HEK293 (cell line): ENCODE measurements around the gene RPS21.

ENCODE experiments used
- CTCF ChIA-PET: fragments of 350-600 bp; formaldehyde crosslinking; extraction: SDS; loops from one replicate; lab custom pipeline; 2021; ENCODE audit warnings: antibody characterized with exemption; lab: Yijun Ruan, JAX
- POLR2A ChIA-PET: fragments of 300-600 bp; formaldehyde crosslinking; extraction: SDS; loops from one replicate; lab custom pipeline; 2020; ENCODE audit warnings: antibody characterized with exemption, inconsistent platforms; lab: Yijun Ruan, JAX
- H3K27ac ChIP-seq: fragments of 200-500 bp; sonication (Bioruptor generic); 2 replicates; pipeline ENCODE4 v1.5.1; 2014; ENCODE audit warnings: low read depth, low read length, control low read depth, inconsistent platforms; ENCODE audit errors: extremely low read depth
- H3K36me3 ChIP-seq, 2 experiments: fragments of 200-500 bp in 1 of 2; sonication (Bioruptor generic) in 1 of 2; 1 replicate in 1 of 2; 2 replicates in 1 of 2; pipeline ENCODE4 v1.5.1; 2014 to 2017; ENCODE audit warnings: inconsistent platforms in 2 of 2, low read length in 2 of 2; ENCODE audit not compliant: control insufficient read depth in 2 of 2, insufficient read depth in 1 of 2
- H3K4me1 ChIP-seq: fragments of 200-500 bp; sonication (Bioruptor generic); 2 replicates; pipeline ENCODE4 v1.5.1; 2014; ENCODE audit warnings: mild to moderate bottlenecking, low read length, inconsistent platforms; ENCODE audit not compliant: control insufficient read depth, insufficient read depth
- H3K4me3 ChIP-seq: 2 replicates; pipeline ENCODE4 v1.5.1; 2011; ENCODE audit warnings: low read depth, mild to moderate bottlenecking, control low read depth, low read length, moderate library complexity
- H3K9me3 ChIP-seq: fragments of 200-500 bp; sonication (Bioruptor generic); 2 replicates; pipeline ENCODE4 v1.5.1; 2014; ENCODE audit warnings: low read depth, low read length, inconsistent platforms; ENCODE audit not compliant: control insufficient read depth, insufficient read depth
- EGR2 ChIP-seq: fragments of 450-650 bp; formaldehyde crosslinking; IDR thresholded peaks from 2 replicates; pipeline ENCODE4 v1.5.1; 2016; ENCODE audit warnings: low read depth, missing biosample characterization, missing genetic modification characterization
- GLI4 ChIP-seq: fragments of 450-650 bp; formaldehyde crosslinking; IDR thresholded peaks from 2 replicates; pipeline ENCODE4 v1.5.1; 2016; ENCODE audit warnings: missing biosample characterization, missing genetic modification characterization
- GLIS1 ChIP-seq: fragments of 450-650 bp; formaldehyde crosslinking; IDR thresholded peaks from 2 replicates; pipeline ENCODE4 v1.5.1; 2016; ENCODE audit warnings: missing biosample characterization, missing genetic modification characterization
- GLIS2 ChIP-seq: fragments of 450-650 bp; formaldehyde crosslinking; IDR thresholded peaks from 2 replicates; pipeline ENCODE4 v1.5.1; 2016; ENCODE audit warnings: missing biosample characterization, missing genetic modification characterization
- KLF1 ChIP-seq: fragments of 450-650 bp; formaldehyde crosslinking; IDR thresholded peaks from 2 replicates; pipeline ENCODE4 v1.5.1; 2016; ENCODE audit warnings: missing biosample characterization, missing genetic modification characterization
- KLF16 ChIP-seq: fragments of 450-650 bp; formaldehyde crosslinking; IDR thresholded peaks from 2 replicates; pipeline ENCODE4 v1.5.1; 2017; ENCODE audit warnings: missing biosample characterization, missing genetic modification characterization
- SALL2 ChIP-seq: fragments of 450-650 bp; formaldehyde crosslinking; IDR thresholded peaks from 2 replicates; pipeline ENCODE4 v1.5.0; 2017; ENCODE audit warnings: missing biosample characterization, mild to moderate bottlenecking, missing genetic modification characterization, borderline replicate concordance
- SP7 ChIP-seq: fragments of 450-650 bp; formaldehyde crosslinking; IDR thresholded peaks from 2 replicates; pipeline ENCODE4 v1.5.1; 2016; ENCODE audit warnings: missing biosample characterization, missing genetic modification characterization
- ZBTB20 ChIP-seq: fragments of 450-650 bp; formaldehyde crosslinking; IDR thresholded peaks from 2 replicates; pipeline ENCODE4 v1.5.1; 2016; ENCODE audit warnings: missing biosample characterization, missing genetic modification characterization
- ZFHX2 ChIP-seq: fragments of 450-650 bp; formaldehyde crosslinking; conservative IDR thresholded peaks from 2 replicates; pipeline ENCODE4 v1.5.1; 2016; ENCODE audit warnings: missing biosample characterization, missing genetic modification characterization
- ZIC2 ChIP-seq: fragments of 450-650 bp; formaldehyde crosslinking; IDR thresholded peaks from 2 replicates; pipeline ENCODE4 v1.5.1; 2016; ENCODE audit warnings: missing biosample characterization, missing genetic modification characterization
- ZNF16 ChIP-seq: fragments of 450-650 bp; formaldehyde crosslinking; IDR thresholded peaks from 2 replicates; pipeline ENCODE4 v1.5.1; 2016; ENCODE audit warnings: low read depth, missing biosample characterization, missing genetic modification characterization
- ZNF214 ChIP-seq: fragments of 450-650 bp; formaldehyde crosslinking; IDR thresholded peaks from 2 replicates; pipeline ENCODE4 v1.5.1; 2017; ENCODE audit warnings: missing biosample characterization, mild to moderate bottlenecking, missing genetic modification characterization, borderline replicate concordance
- ZNF423 ChIP-seq: fragments of 450-650 bp; formaldehyde crosslinking; IDR thresholded peaks from 2 replicates; pipeline ENCODE4 v1.5.1; 2016; ENCODE audit warnings: missing biosample characterization, missing genetic modification characterization
- ZNF558 ChIP-seq: fragments of 450-650 bp; formaldehyde crosslinking; IDR thresholded peaks from 2 replicates; pipeline ENCODE4 v1.5.1; 2016; ENCODE audit warnings: missing biosample characterization, missing genetic modification characterization
- ZNF623 ChIP-seq: fragments of 450-650 bp; formaldehyde crosslinking; IDR thresholded peaks from 2 replicates; pipeline ENCODE4 v1.5.1; 2016; ENCODE audit warnings: missing biosample characterization, missing genetic modification characterization
- ZNF837 ChIP-seq: fragments of 450-650 bp; formaldehyde crosslinking; IDR thresholded peaks from 2 replicates; pipeline ENCODE4 v1.5.1; 2016; ENCODE audit warnings: missing biosample characterization, missing genetic modification characterization
- TF ChIP-seq, protein P1 (sequence below): fragments of 450-650 bp; formaldehyde crosslinking; IDR thresholded peaks from 2 replicates; pipeline ENCODE4 v1.5.1; 2016; ENCODE audit warnings: missing biosample characterization, missing genetic modification characterization

The RPS21 gene

GRCh38 chr20:62377064-62377461 is 9.8 kb upstream of the RPS21 start (continued):
- TF ChIP-seq, protein P1, sequence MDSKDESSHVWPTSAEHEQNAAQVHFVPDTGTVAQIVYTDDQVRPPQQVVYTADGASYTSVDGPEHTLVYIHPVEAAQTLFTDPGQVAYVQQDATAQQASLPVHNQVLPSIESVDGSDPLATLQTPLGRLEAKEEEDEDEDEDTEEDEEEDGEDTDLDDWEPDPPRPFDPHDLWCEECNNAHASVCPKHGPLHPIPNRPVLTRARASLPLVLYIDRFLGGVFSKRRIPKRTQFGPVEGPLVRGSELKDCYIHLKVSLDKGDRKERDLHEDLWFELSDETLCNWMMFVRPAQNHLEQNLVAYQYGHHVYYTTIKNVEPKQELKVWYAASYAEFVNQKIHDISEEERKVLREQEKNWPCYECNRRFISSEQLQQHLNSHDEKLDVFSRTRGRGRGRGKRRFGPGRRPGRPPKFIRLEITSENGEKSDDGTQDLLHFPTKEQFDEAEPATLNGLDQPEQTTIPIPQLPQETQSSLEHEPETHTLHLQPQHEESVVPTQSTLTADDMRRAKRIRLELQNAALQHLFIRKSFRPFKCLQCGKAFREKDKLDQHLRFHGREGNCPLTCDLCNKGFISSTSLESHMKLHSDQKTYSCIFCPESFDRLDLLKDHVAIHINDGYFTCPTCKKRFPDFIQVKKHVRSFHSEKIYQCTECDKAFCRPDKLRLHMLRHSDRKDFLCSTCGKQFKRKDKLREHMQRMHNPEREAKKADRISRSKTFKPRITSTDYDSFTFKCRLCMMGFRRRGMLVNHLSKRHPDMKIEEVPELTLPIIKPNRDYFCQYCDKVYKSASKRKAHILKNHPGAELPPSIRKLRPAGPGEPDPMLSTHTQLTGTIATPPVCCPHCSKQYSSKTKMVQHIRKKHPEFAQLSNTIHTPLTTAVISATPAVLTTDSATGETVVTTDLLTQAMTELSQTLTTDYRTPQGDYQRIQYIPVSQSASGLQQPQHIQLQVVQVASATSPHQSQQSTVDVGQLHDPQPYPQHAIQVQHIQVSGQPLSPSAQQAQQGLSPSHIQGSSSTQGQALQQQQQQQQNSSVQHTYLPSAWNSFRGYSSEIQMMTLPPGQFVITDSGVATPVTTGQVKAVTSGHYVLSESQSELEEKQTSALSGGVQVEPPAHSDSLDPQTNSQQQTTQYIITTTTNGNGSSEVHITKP (tag by site-specific recombination) = no peak
- TF ChIP-seq ZNF558 (no peak), ZNF837 (tag by site-specific recombination) (no peak), ZNF214 (tag by site-specific recombination) (no peak), KLF16 (tag by site-specific recombination) (no peak)
- TF ChIP-seq, all 188 proteins: peak for 0

DNA sequence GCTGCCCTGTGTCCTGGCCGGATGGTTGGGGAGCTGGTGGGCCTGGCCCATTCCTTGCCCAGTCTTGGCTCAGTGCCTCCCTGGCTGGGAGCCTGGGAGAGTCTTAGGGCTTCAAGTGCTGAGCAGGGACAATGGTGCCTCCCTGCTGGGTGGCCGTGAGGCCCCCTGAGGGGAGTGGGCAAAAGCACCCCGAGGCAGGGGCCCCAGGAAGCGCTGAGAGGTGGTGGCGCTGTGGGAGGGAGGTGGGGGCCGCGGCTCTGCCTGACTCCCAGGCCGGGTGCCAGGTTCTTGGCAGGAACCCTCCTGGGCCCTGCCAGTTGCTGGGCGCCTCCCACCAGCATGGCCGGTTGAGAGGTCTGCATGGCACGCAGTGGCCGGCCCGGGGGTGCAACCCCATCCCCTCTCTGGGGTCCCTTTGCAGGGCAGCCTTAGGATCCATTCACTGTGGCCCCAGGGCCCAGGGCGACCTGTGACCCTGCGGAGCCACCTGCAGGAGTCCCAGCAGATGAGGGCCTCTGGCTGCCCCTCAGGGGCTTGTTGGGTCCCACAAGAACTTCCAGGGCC is 9.2 kb upstream of the RPS21 start:
- POLR2A ChIA-PET = interaction anchor here (0.5 kb wide), 1 partner anchor 34 kb away, joined by 4 read pairs; no protein-coding TSS in a partner anchor
- TF ChIP-seq GLIS1 (tag by site-specific recombination) (peak; percentile 65), ZIC2 (tag by site-specific recombination) (peak; percentile 96), ZBTB20 (tag by site-specific recombination) (peak; percentile 62; the same call in 1 of the 2 replicates), ZNF623 (tag by site-specific recombination) (no peak), GLIS2 (tag by site-specific recombination) (peak; percentile 37; the same call in 1 of the 2 replicates), ZNF423 (tag by site-specific recombination) (peak; percentile 70; the same call in 1 of the 2 replicates), ZNF16 (peak; percentile 14; the same call in 1 of the 2 replicates), GLI4 (tag by site-specific recombination) (no peak)
- H3K4me1 ChIP-seq = no peaks in the 10 kb centered on the region; the same call in 1 of the 2 replicates
- peaks cover 0 to 11% of the 10 kb centered on the region in 2 experiments; a peak in 2 of 3 replicates for H3K36me3 ChIP-seq
- H3K27ac ChIP-seq = no peak overlapping the region
- CTCF ChIA-PET = interaction anchor here (0.6 kb wide), 1 partner anchor 12 kb away, joined by 3 read pairs; no protein-coding TSS in a partner anchor
- H3K9me3 ChIP-seq = no peaks in the 10 kb centered on the region
- no peak overlapping the region for H3K4me3 ChIP-seq

- Histone ChIP-seq H3K9me3 (no peaks in the 10 kb centered on the region), H3K4me1 (no peaks in the 10 kb centered on the region; the same call in 1 of the 2 replicates), H3K27ac (no peak overlapping the region), H3K4me3 (no peak overlapping the region), H3K36me3 (peaks cover 0 to 11% of the 10 kb centered on the region in 2 experiments; a peak in 2 of 3 replicates)
- no peak for TF ChIP-seq SALL2 (tag by site-specific recombination)
- 0 out of 2 replicates have a peak, but pooled peaks have one; percentile 2 for TF ChIP-seq ZBTB20 (tag by site-specific recombination)
- POLR2A ChIA-PET = no interaction called here
- CTCF ChIA-PET = no interaction called here
These were observed 8.7 kb upstream of the RPS21 start for GRCh38 chr20:62378215-62378614.

- H3K27ac ChIP-seq = no peak overlapping the region; the same call in 1 of the 2 replicates
- CTCF ChIA-PET = interaction anchor here (0.7 to 1.1 kb wide), 2 partner anchors 79 to 171 kb away, joined by 3 to 5 read pairs; partner anchors contain the start of gene ADRM1
- TF ChIP-seq EGR2 (tag by site-specific recombination) (peak; percentile 57), KLF1 (tag by site-specific recombination) (peak; percentile 39; the same call in 1 of the 2 replicates), SP7 (tag by site-specific recombination) (no peak), ZFHX2 (tag by site-specific recombination) (no peak)
- TF ChIP-seq, protein P1 (tag by site-specific recombination) = peak; percentile 68
These were observed 5.6 kb upstream of the RPS21 start for GRCh38 chr20:62381202-62381797.

More at GRCh38 chr20:62381202-62381797, 5.6 kb upstream of the RPS21 start:
- Histone ChIP-seq H3K4me3 (no peak overlapping the region), H3K9me3 (no peaks in the 10 kb centered on the region), H3K4me1 (no peaks in the 10 kb centered on the region; the same call in 1 of the 2 replicates), H3K36me3 (peaks cover 4 to 15% of the 10 kb centered on the region in 2 experiments; a peak in 2 of 3 replicates)
- POLR2A ChIA-PET = interaction anchor here (0.7 to 3.4 kb wide), 5 partner anchors 12 to 79 kb away, joined by 3 to 24 read pairs (median 6); no protein-coding TSS in a partner anchor
